GM23338 (cell line): ENCODE measurements around the gene APBB1IP. TPM values are rescaled to one million over a fixed set of nuclear protein-coding genes. Genes with fewer than 3 reads are reported as not detected.

ENCODE experiments used
- ATAC-seq: fragments of 200-7000 bp; cut with Tn5 transposase; 3 replicates; pipeline ENCODE4 v1.9.1; 2020
- DNase-seq: peaks from one replicate; pipeline ENCODE4 v3.0.0-alpha.2; 2015; ENCODE audit warnings: low spot score
- H2AFZ ChIP-seq: fragments of 200-600 bp; sonication (generic); 2 replicates; pipeline ENCODE4 v1.8.0; 2016; ENCODE audit warnings: antibody characterized with exemption, mild to moderate bottlenecking, moderate library complexity
- H3F3A ChIP-seq: fragments of 200-600 bp; sonication (generic); replicated peaks from 2 replicates; pipeline ENCODE4 v1.8.0; 2017; ENCODE audit warnings: antibody characterized with exemption, mixed run types, low read depth
- H3K27ac ChIP-seq: fragments of 200-600 bp; sonication (generic); 2 replicates; pipeline ENCODE4 v1.6.1; 2016; ENCODE audit warnings: low read depth
- H3K27me3 ChIP-seq: fragments of 200-600 bp; sonication (generic); 2 replicates; pipeline ENCODE4 v1.8.0; 2016; ENCODE audit warnings: mild to moderate bottlenecking, mixed run types, moderate library complexity; ENCODE audit not compliant: insufficient read depth
- H3K36me3 ChIP-seq: fragments of 200-600 bp; sonication (generic); 2 replicates; pipeline ENCODE4 v1.8.0; 2016; ENCODE audit warnings: mild to moderate bottlenecking; ENCODE audit not compliant: insufficient read depth
- H3K4me1 ChIP-seq: fragments of 200-600 bp; sonication (generic); 2 replicates; pipeline ENCODE4 v1.8.0; 2016; ENCODE audit warnings: mild to moderate bottlenecking, moderate library complexity; ENCODE audit not compliant: insufficient read depth
- H3K4me2 ChIP-seq: fragments of 200-600 bp; sonication (generic); 2 replicates; pipeline ENCODE4 v1.7.1; 2017; ENCODE audit warnings: mixed run types
- H3K4me3 ChIP-seq: fragments of 200-600 bp; sonication (generic); 2 replicates; pipeline ENCODE4 v1.6.1; 2016; ENCODE audit warnings: mixed run types
- H3K79me2 ChIP-seq: fragments of 200-600 bp; sonication (generic); replicated peaks from 2 replicates; pipeline ENCODE4 v1.8.0; 2017; ENCODE audit warnings: mild to moderate bottlenecking; ENCODE audit not compliant: insufficient read depth
- H3K9me2 ChIP-seq: fragments of 200-600 bp; sonication (generic); 2 replicates; pipeline ENCODE4 v1.8.0; 2017; ENCODE audit not compliant: insufficient read depth
- H4K20me1 ChIP-seq: fragments of 200-600 bp; sonication (generic); replicated peaks from 2 replicates; pipeline ENCODE4 v1.8.0; 2017; ENCODE audit warnings: mild to moderate bottlenecking; ENCODE audit not compliant: insufficient read depth
- H3K27ac Mint-ChIP-seq: 2 replicates; pipeline ENCODE4 v1.8.0; 2020; ENCODE audit warnings: inconsistent platforms, mild to moderate bottlenecking, moderate library complexity, mixed read lengths
- H3K27me3 Mint-ChIP-seq: 3 replicates; pipeline ENCODE4 v1.8.0; 2022; ENCODE audit warnings: low read depth, mild to moderate bottlenecking, moderate library complexity, mixed read lengths, inconsistent platforms; ENCODE audit not compliant: insufficient read depth, poor library complexity
- H3K36me3 Mint-ChIP-seq: 3 replicates; pipeline ENCODE4 v1.8.0; 2021; ENCODE audit warnings: low read depth, mild to moderate bottlenecking, inconsistent platforms, moderate library complexity, mixed read lengths
- H3K4me1 Mint-ChIP-seq: 3 replicates; pipeline ENCODE4 v1.8.0; 2020; ENCODE audit warnings: mild to moderate bottlenecking, inconsistent platforms, mixed read lengths
- H3K4me3 Mint-ChIP-seq: 3 replicates; pipeline ENCODE4 v1.8.0; 2021; ENCODE audit warnings: moderate library complexity, mild to moderate bottlenecking, inconsistent platforms, mixed read lengths
- H3K9me3 Mint-ChIP-seq: 3 replicates; pipeline ENCODE4 v1.8.0; 2020; ENCODE audit warnings: moderate library complexity, mild to moderate bottlenecking, inconsistent platforms, mixed read lengths
- CREB1 ChIP-seq: fragments of 250-450 bp; sonication (Bioruptor Pico); IDR thresholded peaks from 2 replicates; pipeline ENCODE4 v1.5.0; 2020; ENCODE audit warnings: low read depth, mild to moderate bottlenecking, moderate library complexity
- CTCF ChIP-seq, 2 experiments: fragments of 200-600 bp in 1 of 2; sonication (generic) in 1 of 2; conservative IDR thresholded peaks; 2 replicates each; pipeline versions ENCODE4 v1.5.1 to v1.6.1; 2016 to 2017; ENCODE audit warnings: antibody characterized with exemption in 2 of 2, low read depth in 2 of 2, mild to moderate bottlenecking in 2 of 2, moderate library complexity in 1 of 2
- EZH2 ChIP-seq: fragments of 200-600 bp; sonication (generic); IDR thresholded peaks from one replicate; pipeline ENCODE4 v1.8.0; 2017; ENCODE audit warnings: antibody characterized with exemption, mild to moderate bottlenecking, low read depth; ENCODE audit not compliant: unreplicated experiment
- REST ChIP-seq: IDR thresholded peaks from one replicate; pipeline ENCODE4 v1.6.1; 2018; ENCODE audit warnings: antibody characterized with exemption; ENCODE audit not compliant: unreplicated experiment
- STAT1 ChIP-seq: IDR thresholded peaks from one replicate; pipeline ENCODE4 v1.6.1; 2016; ENCODE audit warnings: antibody characterized with exemption; ENCODE audit not compliant: unreplicated experiment
- polyA plus RNA-seq: library from polyadenylated mRNA; unstranded; fragments of >200 nt; fragmentation: Nextera tagmentation; extraction: Ambion mirVana; gene quantifications from 2 replicates; pipeline ENCODE4 v1.2.1, GENCODE V29; 2016
- total RNA-seq: library from RNA; depleted of rRNA; stranded (reverse); fragments of >200 nt; shearing (Covaris generic); gene quantifications from 2 replicates; pipeline ENCODE4 v1.2.3, GENCODE V29; 2014

APBB1IP gene
- total and polyA plus RNA-seq, 2 experiments from 2014 or later, result 0.14 to 0.16 TPM

- TF ChIP-seq REST (no peak), STAT1 (no peak)
These were observed 39.9 kb downstream of the APBB1IP start (continued) for GRCh38 chr10:26478061-26478460.

- Histone ChIP-seq H4K20me1 (no peaks in the 10 kb centered on the region), H3K27ac (no peak overlapping the region), H2AFZ (no peak overlapping the region), H3K4me2 (no peak overlapping the region), H3K4me3 (no peak overlapping the region), H3K27me3 (no peaks in the 10 kb centered on the region), H3K9me2 (no peaks in the 10 kb centered on the region), H3K79me2 (no peaks in the 10 kb centered on the region), H3F3A (no peaks in the 10 kb centered on the region), H3K36me3 (no peaks in the 10 kb centered on the region), H3K4me1 (no peaks in the 10 kb centered on the region)
- DNase-seq (no peak), ATAC-seq (no peak)
- H3K9me3 Mint-ChIP-seq, result no peaks in the 10 kb centered on the region; the same call in 2 of the 3 replicates
- H3K4me1 Mint-ChIP-seq, result no peaks in the 10 kb centered on the region
- H3K27ac Mint-ChIP-seq, result no peak overlapping the region
- no peaks in the 10 kb centered on the region for H3K36me3 Mint-ChIP-seq
- H3K4me3 Mint-ChIP-seq, result no peak overlapping the region
- H3K27me3 Mint-ChIP-seq, result no peaks in the 10 kb centered on the region
- no peak for TF ChIP-seq EZH2
These were observed 41.8 kb downstream of the APBB1IP start for GRCh38 chr10:26479766-26480492.

- H3K4me3 ChIP-seq, result no peak overlapping the region
- H3F3A ChIP-seq, result no peaks in the 10 kb centered on the region
- H3K4me1 Mint-ChIP-seq, result no peaks in the 10 kb centered on the region
- no peak overlapping the region for H3K27ac ChIP-seq
- no peaks in the 10 kb centered on the region for H3K79me2 ChIP-seq
- DNase-seq (no peak), ATAC-seq (no peak)
- no peaks in the 10 kb centered on the region; the same call in 2 of the 3 replicates for H3K9me3 Mint-ChIP-seq
- H3K27me3 ChIP-seq, result no peaks in the 10 kb centered on the region
- H3K4me3 Mint-ChIP-seq, result no peak overlapping the region
- TF ChIP-seq CREB1 (CRISPR knock-in tag), result no peak
- TF ChIP-seq CTCF (conservative IDR thresholded peaks at IDR 0.05; ENCODE audit: low read depth in 2 of 2), result peak in 1 of 2 experiments; percentile 28; a peak in 2 of 4 replicates
- no peaks in the 10 kb centered on the region for H3K4me1 ChIP-seq
- no peaks in the 10 kb centered on the region for H4K20me1 ChIP-seq
- no peak overlapping the region for H2AFZ ChIP-seq
- no peaks in the 10 kb centered on the region for H3K36me3 Mint-ChIP-seq
- no peaks in the 10 kb centered on the region for H3K27me3 Mint-ChIP-seq
- no peak overlapping the region for H3K4me2 ChIP-seq
- H3K27ac Mint-ChIP-seq, result no peak overlapping the region
- H3K36me3 ChIP-seq, result no peaks in the 10 kb centered on the region
- H3K9me2 ChIP-seq, result no peaks in the 10 kb centered on the region
These were observed 43.2 kb downstream of the APBB1IP start for GRCh38 chr10:26481315-26481692.
